ENCODE data around the gene LCE7A. TPM values are rescaled to one million over a fixed set of nuclear protein-coding genes. Genes with fewer than 3 reads are reported as not detected.

LCE7A gene
- total and polyA plus RNA-seq, 7 donors, result not detected

- Histone ChIP-seq H3K27ac (no peak overlapping the region), H3K4me1 (no peaks in the 10 kb centered on the region)
- no peak for TF ChIP-seq CTCF (IDR thresholded peaks at IDR 0.05)
Observed at GRCh38 chr1:152909206-152909605, 49.4 kb downstream of the LCE7A start.

More at GRCh38 chr1:152909206-152909605, 49.4 kb downstream of the LCE7A start:
- H3K4me3 ChIP-seq, result no peak overlapping the region
- DNase-seq (no peak), ATAC-seq (no peak)
- 84 to 85% (median 85%) methylated on average over 3 of the region's 3 CpGs for WGBS, 3 donors
- no peaks in the 10 kb centered on the region for H3K36me3 ChIP-seq (ENCODE audit: insufficient read depth in 1 of 2, low read depth in 1 of 2)
- no peaks in the 10 kb centered on the region for H3K9me3 ChIP-seq
- peaks cover 0 to 4% (median 0%) of the 10 kb centered on the region in 3 donors for H3K27me3 ChIP-seq (ENCODE audit: insufficient read depth in 3 of 3, low read length in 2 of 3)
- intact Hi-C loops (cut with DNase I), result no loop called here

Other genes starting within 250 kb of the LCE7A start
- gene LCE3B, start 246.2 kb upstream of the LCE7A start, total RNA-seq, result not detected
- gene LCE3B, start 246.2 kb upstream of the LCE7A start, polyA plus RNA-seq, result not detected
- gene LCE3A, start 236.9 kb upstream of the LCE7A start, total RNA-seq, result not detected
- gene LCE3A, start 236.9 kb upstream of the LCE7A start, polyA plus RNA-seq, result not detected
- not detected for gene LCE2D, start 196.6 kb upstream of the LCE7A start, total RNA-seq
- gene LCE2D, start 196.6 kb upstream of the LCE7A start, polyA plus RNA-seq, result not detected
- not detected for gene LCE2C, start 184.7 kb upstream of the LCE7A start, total RNA-seq
- not detected for gene LCE2C, start 184.7 kb upstream of the LCE7A start, polyA plus RNA-seq
- gene LCE2B, start 173.9 kb upstream of the LCE7A start, total RNA-seq, result not detected
- not detected for gene LCE2B, start 173.9 kb upstream of the LCE7A start, polyA plus RNA-seq
- not detected for gene LCE2A, start 161.7 kb upstream of the LCE7A start, total RNA-seq
- not detected for gene LCE2A, start 161.7 kb upstream of the LCE7A start, polyA plus RNA-seq
- not detected for gene LCE4A, start 151.8 kb upstream of the LCE7A start, total RNA-seq
- not detected for gene LCE4A, start 151.8 kb upstream of the LCE7A start, polyA plus RNA-seq
- under 1 TPM in 1 of 4 donors, not detected in 3; 0.17 TPM for gene KPRP, start 102.0 kb upstream of the LCE7A start, total RNA-seq
- gene KPRP, start 102.0 kb upstream of the LCE7A start, polyA plus RNA-seq, result not detected
- not detected for gene LCE1F, start 84.9 kb upstream of the LCE7A start, total RNA-seq
- gene LCE1F, start 84.9 kb upstream of the LCE7A start, polyA plus RNA-seq, result not detected
- gene LCE1E, start 73.7 kb upstream of the LCE7A start, total RNA-seq, result not detected
- not detected for gene LCE1E, start 73.7 kb upstream of the LCE7A start, polyA plus RNA-seq
- gene LCE1D, start 63.3 kb upstream of the LCE7A start, total RNA-seq, result not detected
- gene LCE1D, start 63.3 kb upstream of the LCE7A start, polyA plus RNA-seq, result not detected
- gene LCE1C, start 53.3 kb upstream of the LCE7A start, total RNA-seq, result not detected
- gene LCE1C, start 53.3 kb upstream of the LCE7A start, polyA plus RNA-seq, result not detected
- not detected for gene LCE1B, start 48.0 kb upstream of the LCE7A start, total RNA-seq
- not detected for gene LCE1B, start 48.0 kb upstream of the LCE7A start, polyA plus RNA-seq
- gene LCE1A, start 32.5 kb upstream of the LCE7A start, total RNA-seq, result not detected
- gene LCE1A, start 32.5 kb upstream of the LCE7A start, polyA plus RNA-seq, result not detected
- gene LCE6A, start 17.1 kb upstream of the LCE7A start, total RNA-seq, result not detected
- not detected for gene LCE6A, start 17.1 kb upstream of the LCE7A start, polyA plus RNA-seq
- gene SMCP, start 18.3 kb downstream of the LCE7A start, total RNA-seq, result not detected
- gene SMCP, start 18.3 kb downstream of the LCE7A start, polyA plus RNA-seq, result not detected
- gene IVL, start 48.5 kb downstream of the LCE7A start, total RNA-seq, result not detected
- gene IVL, start 48.5 kb downstream of the LCE7A start, polyA plus RNA-seq, result under 1 TPM in 1 of 3 donors, not detected in 2; 0.04 TPM
- gene SPRR5, start 87.2 kb downstream of the LCE7A start, total RNA-seq, result not detected
- gene SPRR5, start 87.2 kb downstream of the LCE7A start, polyA plus RNA-seq, result not detected
- gene SPRR4, start 110.7 kb downstream of the LCE7A start, total RNA-seq, result not detected
- gene SPRR4, start 110.7 kb downstream of the LCE7A start, polyA plus RNA-seq, result not detected
- not detected for gene SPRR1A, start 124.1 kb downstream of the LCE7A start, total RNA-seq
- not detected for gene SPRR1A, start 124.1 kb downstream of the LCE7A start, polyA plus RNA-seq
- gene SPRR3, start 141.8 kb downstream of the LCE7A start, total RNA-seq, result 1 to 10 TPM in 1 of 4 donors, under 1 TPM in 1, not detected in 2; 0.32 to 1.1 TPM
- 1 to 10 TPM in 1 of 3 donors, under 1 TPM in 1, not detected in 1; 0.82 to 1.2 TPM for gene SPRR3, start 141.8 kb downstream of the LCE7A start, polyA plus RNA-seq
- gene SPRR1B, start 171.2 kb downstream of the LCE7A start, total RNA-seq, result not detected
- under 1 TPM in 1 of 3 donors, not detected in 2; 0.23 TPM for gene SPRR1B, start 171.2 kb downstream of the LCE7A start, polyA plus RNA-seq
- gene SPRR2D, start 181.1 kb downstream of the LCE7A start, total RNA-seq, result not detected
- not detected for gene SPRR2D, start 181.1 kb downstream of the LCE7A start, polyA plus RNA-seq
- gene SPRR2A, start 197.5 kb downstream of the LCE7A start, total RNA-seq, result under 1 TPM in 2 of 4 donors, not detected in 2; 0.34 to 0.56 TPM
- under 1 TPM in 1 of 3 donors, not detected in 2; 0.22 TPM for gene SPRR2A, start 197.5 kb downstream of the LCE7A start, polyA plus RNA-seq
- gene SPRR2B, start 211.6 kb downstream of the LCE7A start, total RNA-seq, result not detected
- not detected for gene SPRR2B, start 211.6 kb downstream of the LCE7A start, polyA plus RNA-seq
- gene SPRR2E, start 234.5 kb downstream of the LCE7A start, total RNA-seq, result not detected
- gene SPRR2E, start 234.5 kb downstream of the LCE7A start, polyA plus RNA-seq, result under 1 TPM in 1 of 3 donors, not detected in 2; 0.14 TPM